Measurements from ENCODE around the gene NUBPL. TPM values are rescaled to one million over a fixed set of nuclear protein-coding genes. Genes with fewer than 3 reads are reported as not detected.
"Not testable (repeated sequence)": the region's sequence is repeated elsewhere in the genome, so short reads cannot be mapped to it uniquely, and the experiment has no call there.

Gene NUBPL
- polyA plus RNA-seq, 1 of the 3 experiments (the other 2 are of a cell fraction) = 4.0 TPM

GRCh38 chr14:31787377-31787776 is 226.2 kb downstream of the NUBPL start:
- H3K9ac ChIP-seq = no peak overlapping the region
- CTCF ChIA-PET = interaction anchor here (1.0 kb wide), 1 partner anchor 227 kb away, joined by 3 read pairs; no protein-coding TSS in a partner anchor
- no peaks in the 10 kb centered on the region for H3K9me2 ChIP-seq
- H4K20me1 ChIP-seq (ENCODE audit: insufficient read depth) = no peaks in the 10 kb centered on the region
- no peak overlapping the region for H2AFZ ChIP-seq (ENCODE audit: low read depth)
- no peaks in the 10 kb centered on the region for H3K27me3 ChIP-seq (ENCODE audit: insufficient read depth)
- no peaks in the 10 kb centered on the region for H3K36me3 ChIP-seq (replicated peaks in 1 of 2; ENCODE audit: control insufficient read depth in 1 of 2, insufficient read depth in 2 of 2, low read length in 1 of 2)
- H3K79me2 ChIP-seq (ENCODE audit: insufficient read depth) = no peaks in the 10 kb centered on the region
- H3K4me1 ChIP-seq (ENCODE audit: control insufficient read depth in 1 of 2, insufficient read depth in 2 of 2, low read depth in 1 of 2, low read length in 1 of 2) = no peaks in the 10 kb centered on the region
- TF ChIP-seq CHD2 (IDR thresholded peaks at IDR 0.05; ENCODE audit: low read length, partially characterized antibody) = no peak
- no peak for TF ChIP-seq GATA2 (CRISPR knock-in tag; IDR thresholded peaks at IDR 0.05)
- H3F3A ChIP-seq (replicated peaks; ENCODE audit: insufficient read depth) = no peaks in the 10 kb centered on the region
- 0 out of 2 replicates have a peak, but pooled peaks cover 3% of the 10 kb centered on the region for H3K9me3 ChIP-seq
- no peak overlapping the region for H3K4me3 ChIP-seq (ENCODE audit: low read depth in 2 of 2, low read length in 1 of 2)
- H3K4me2 ChIP-seq = no peak overlapping the region
- no peak for DNase-seq
- POLR2A ChIA-PET = no interaction called here
- H3K27ac ChIP-seq (ENCODE audit: low read depth in 2 of 2, low read length in 1 of 2) = no peak overlapping the region
- 89% methylated on average over 3 of the region's 3 CpGs for WGBS (ENCODE audit: low lambda C conversion rate)

DNA sequence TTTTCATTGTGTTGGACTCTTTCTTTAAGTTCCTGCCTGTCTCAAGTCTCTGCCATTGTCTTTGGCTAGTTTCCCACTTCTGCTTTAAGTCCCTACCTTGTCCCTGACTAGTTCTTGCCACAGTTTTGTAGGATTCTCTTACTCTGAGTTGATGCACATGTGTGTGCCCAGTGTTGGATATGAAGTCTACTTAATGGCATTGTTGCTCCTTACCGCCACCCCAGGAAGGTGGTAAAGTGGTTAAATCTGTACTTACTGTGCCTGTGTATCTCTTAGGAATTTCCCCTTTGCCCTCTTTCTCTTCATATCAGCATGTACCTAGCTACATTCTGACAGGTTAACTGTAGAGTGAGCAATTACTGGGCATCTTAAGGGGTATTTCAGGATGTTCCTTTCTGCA is 227.1 kb downstream of the NUBPL start:
- H4K20me1 ChIP-seq (ENCODE audit: insufficient read depth) = no peaks in the 10 kb centered on the region
- ChIA-PET CTCF (interaction anchor here (0.6 kb wide), 1 partner anchor 66 kb away, joined by 3 read pairs; no protein-coding TSS in a partner anchor), POLR2A (no interaction called here)
- H3K4me1 ChIP-seq (ENCODE audit: control insufficient read depth in 1 of 2, insufficient read depth in 2 of 2, low read depth in 1 of 2, low read length in 1 of 2) = no peaks in the 10 kb centered on the region
- H3K36me3 ChIP-seq (replicated peaks in 1 of 2; ENCODE audit: control insufficient read depth in 1 of 2, insufficient read depth in 2 of 2, low read length in 1 of 2) = no peaks in the 10 kb centered on the region
- no peaks in the 10 kb centered on the region for H3K9me2 ChIP-seq
- DNase-seq = no peak
- H2AFZ ChIP-seq (ENCODE audit: low read depth) = no peak overlapping the region
- 93% methylated on average over 1 of the region's 1 CpG for WGBS (ENCODE audit: low lambda C conversion rate)
- no peaks in the 10 kb centered on the region for H3K79me2 ChIP-seq (ENCODE audit: insufficient read depth)
- TF ChIP-seq RAD21 (IDR thresholded peaks at IDR 0.05; ENCODE audit: low read length) (no peak), YY1 (IDR thresholded peaks at IDR 0.05; ENCODE audit: low read depth) (no peak)
- H3K27me3 ChIP-seq (ENCODE audit: insufficient read depth) = no peaks in the 10 kb centered on the region
- H3K4me2 ChIP-seq = no peak overlapping the region
- no peaks in the 10 kb centered on the region for H3F3A ChIP-seq (replicated peaks; ENCODE audit: insufficient read depth)
- H3K4me3 ChIP-seq (ENCODE audit: low read depth in 2 of 2, low read length in 1 of 2) = no peak overlapping the region
- H3K9ac ChIP-seq = no peak overlapping the region
- H3K27ac ChIP-seq (ENCODE audit: low read depth in 2 of 2, low read length in 1 of 2) = no peak overlapping the region
- H3K9me3 ChIP-seq = 0 out of 2 replicates have a peak, but pooled peaks cover 3% of the 10 kb centered on the region

DNA sequence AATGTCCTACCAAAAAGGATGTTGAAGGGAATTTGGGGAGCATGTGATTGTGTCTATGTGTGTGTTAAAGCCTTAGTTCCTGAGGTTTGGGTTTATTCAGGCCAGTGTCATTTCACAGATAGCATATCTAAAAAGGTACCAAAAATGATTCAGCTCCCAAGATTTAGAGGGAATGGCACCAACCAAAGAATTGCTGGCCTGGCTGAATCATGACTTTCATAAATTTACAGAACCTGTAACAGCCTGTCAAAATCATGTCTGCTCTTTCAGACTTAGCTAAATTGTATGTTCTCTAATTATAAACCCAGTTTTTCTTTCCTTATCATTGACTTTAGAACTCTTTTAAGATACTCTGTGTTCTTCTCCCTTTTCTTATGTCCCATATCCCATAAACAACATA is 231.5 kb downstream of the NUBPL start:
- H3K27ac ChIP-seq (ENCODE audit: low read depth in 2 of 2, low read length in 1 of 2) = no peak overlapping the region
- H3K9me2 ChIP-seq = no peaks in the 10 kb centered on the region
- H3K9ac ChIP-seq = no peak overlapping the region
- no peak for DNase-seq
- no peak overlapping the region for H3K4me3 ChIP-seq (ENCODE audit: low read depth in 2 of 2, low read length in 1 of 2)
- no peaks in the 10 kb centered on the region for H3K79me2 ChIP-seq (ENCODE audit: insufficient read depth)
- no peaks in the 10 kb centered on the region for H3F3A ChIP-seq (replicated peaks; ENCODE audit: insufficient read depth)
- 0 out of 2 replicates have a peak, but pooled peaks cover under 1% of the 10 kb centered on the region for H3K9me3 ChIP-seq
- TF ChIP-seq GABPA (IDR thresholded peaks at IDR 0.05; ENCODE audit: low read depth) (no peak), EP300 (IDR thresholded peaks at IDR 0.05; ENCODE audit: borderline replicate concordance in 1 of 2, low read depth in 1 of 2, low read length in 1 of 2) (no peak), ELF1 (IDR thresholded peaks at IDR 0.05) (no peak), ZBTB33 (IDR thresholded peaks at IDR 0.05; ENCODE audit: borderline replicate concordance, low read depth) (no peak), TCF12 (IDR thresholded peaks at IDR 0.05) (no peak), JUND (IDR thresholded peaks at IDR 0.05) (no peak), RAD21 (IDR thresholded peaks at IDR 0.05; ENCODE audit: low read length) (no peak), USF1 (IDR thresholded peaks at IDR 0.05; ENCODE audit: borderline replicate concordance, low read depth) (no peak), NRF1 (IDR thresholded peaks at IDR 0.05; ENCODE audit: low read depth, low read length) (no peak), TAF1 (IDR thresholded peaks at IDR 0.05; ENCODE audit: borderline replicate concordance, low read depth, low read length) (no peak), SMC3 (IDR thresholded peaks at IDR 0.05; ENCODE audit: low read depth, low read length) (no peak), USF2 (IDR thresholded peaks at IDR 0.05; ENCODE audit: borderline replicate concordance, low read depth, low read length) (no peak)
- TF ChIP-seq, protein P1, sequence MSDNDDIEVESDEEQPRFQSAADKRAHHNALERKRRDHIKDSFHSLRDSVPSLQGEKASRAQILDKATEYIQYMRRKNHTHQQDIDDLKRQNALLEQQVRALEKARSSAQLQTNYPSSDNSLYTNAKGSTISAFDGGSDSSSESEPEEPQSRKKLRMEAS (IDR thresholded peaks at IDR 0.05; ENCODE audit: low read depth) = no peak
- H3K4me1 ChIP-seq (ENCODE audit: control insufficient read depth in 1 of 2, insufficient read depth in 2 of 2, low read depth in 1 of 2, low read length in 1 of 2) = no peaks in the 10 kb centered on the region
- no peaks in the 10 kb centered on the region for H3K36me3 ChIP-seq (replicated peaks in 1 of 2; ENCODE audit: control insufficient read depth in 1 of 2, insufficient read depth in 2 of 2, low read length in 1 of 2)
- no peaks in the 10 kb centered on the region for H4K20me1 ChIP-seq (ENCODE audit: insufficient read depth)
- ChIA-PET POLR2A (no interaction called here), CTCF (no interaction called here)
- no peaks in the 10 kb centered on the region for H3K27me3 ChIP-seq (ENCODE audit: insufficient read depth)
- no peak overlapping the region for H2AFZ ChIP-seq (ENCODE audit: low read depth)
- no peak overlapping the region for H3K4me2 ChIP-seq

DNA sequence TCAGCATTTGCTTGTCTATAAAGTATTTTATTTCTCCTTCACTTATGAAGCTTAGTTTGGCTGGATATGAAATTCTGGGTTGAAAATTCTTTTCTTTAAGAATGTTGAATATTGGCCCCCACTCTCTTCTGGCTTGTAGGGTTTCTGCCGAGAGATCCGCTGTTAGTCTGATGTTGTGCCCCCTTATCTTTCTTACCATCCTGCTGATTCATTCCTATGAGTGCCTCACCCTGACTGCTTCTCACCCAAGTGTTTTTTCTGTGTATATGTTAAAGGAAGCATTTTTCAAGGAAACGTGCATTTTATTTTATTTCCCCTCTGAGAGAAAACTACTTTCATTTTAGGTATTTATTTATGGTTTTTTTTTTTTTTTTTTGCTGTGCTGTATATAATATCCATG is 236.7 kb downstream of the NUBPL start:
- POLR2A ChIA-PET; H3K4me2 ChIP-seq; H3F3A ChIP-seq (replicated peaks; ENCODE audit: insufficient read depth); H4K20me1 ChIP-seq (ENCODE audit: insufficient read depth); H3K79me2 ChIP-seq (ENCODE audit: insufficient read depth); H3K4me1 ChIP-seq (ENCODE audit: control insufficient read depth in 1 of 2, insufficient read depth in 2 of 2, low read depth in 1 of 2, low read length in 1 of 2); H3K9me2 ChIP-seq; CTCF ChIA-PET; H3K9me3 ChIP-seq; H3K27me3 ChIP-seq (ENCODE audit: insufficient read depth); H2AFZ ChIP-seq (ENCODE audit: low read depth); DNase-seq; H3K36me3 ChIP-seq (replicated peaks in 1 of 2; ENCODE audit: control insufficient read depth in 1 of 2, insufficient read depth in 2 of 2, low read length in 1 of 2); H3K9ac ChIP-seq; H3K4me3 ChIP-seq (ENCODE audit: low read depth in 2 of 2, low read length in 1 of 2); H3K27ac ChIP-seq (ENCODE audit: low read depth in 2 of 2, low read length in 1 of 2): not testable (repeated sequence)
- 91% methylated on average over 3 of the region's 3 CpGs for WGBS (ENCODE audit: low lambda C conversion rate)
